K562 (cell line): ENCODE results near the gene RPEL1. TPM values are rescaled to one million over a fixed set of nuclear protein-coding genes. Genes with fewer than 3 reads are reported as not detected.
A peak's percentile ranks its signal among the peaks of the same experiment; 100 is the strongest.

ENCODE experiments used
- ARID1B ChIP-seq: fragments of 450-650 bp; IDR thresholded peaks from 2 replicates; pipeline ENCODE4 v1.6.1; 2016; ENCODE audit warnings: antibody characterized with exemption, mild to moderate bottlenecking, inconsistent platforms
- CXXC5 ChIP-seq: fragments of 250-450 bp; sonication (Bioruptor Pico); IDR thresholded peaks from 2 replicates; pipeline ENCODE4 v1.8.0; 2022; ENCODE audit warnings: inconsistent platforms, mild to moderate bottlenecking, moderate library complexity
- ETV5 ChIP-seq: sonication (generic); formaldehyde crosslinking; IDR thresholded peaks from 2 replicates; pipeline ENCODE4 v1.4.0; 2020; ENCODE audit warnings: low read depth, mild to moderate bottlenecking, missing genetic modification reagents
- FOXA3 ChIP-seq, 2 experiments: fragments of 450-650 bp in 1 of 2; sonication (generic) in 1 of 2; formaldehyde crosslinking; IDR thresholded peaks in 1 of 2; conservative IDR thresholded peaks in 1 of 2; 2 replicates each; pipeline versions ENCODE4 v1.4.0 to v1.8.0; 2020 to 2022; ENCODE audit warnings: mild to moderate bottlenecking in 2 of 2, missing genetic modification reagents in 1 of 2
- FOXK1 ChIP-seq: sonication (generic); formaldehyde crosslinking; IDR thresholded peaks from 2 replicates; pipeline ENCODE4 v1.8.0; 2022; ENCODE audit warnings: missing genetic modification reagents, mild to moderate bottlenecking, borderline replicate concordance
- FOXK2 ChIP-seq, 2 experiments: fragments of 450-650 bp; IDR thresholded peaks in 1 of 2; conservative IDR thresholded peaks in 1 of 2; 2 replicates each; pipeline ENCODE4 v1.6.1; 2016; ENCODE audit warnings: low read depth in 2 of 2, mild to moderate bottlenecking in 1 of 2
- HDAC1 ChIP-seq, 2 experiments: fragments of 450-650 bp; IDR thresholded peaks; 2 replicates each; pipeline ENCODE4 v1.6.1; 2016 to 2017; ENCODE audit warnings: inconsistent platforms in 1 of 2, mild to moderate bottlenecking in 1 of 2, moderate library complexity in 1 of 2
- MAX ChIP-seq: sonication (generic); formaldehyde crosslinking; IDR thresholded peaks from 2 replicates; pipeline ENCODE4 v1.9.0; 2022; ENCODE audit warnings: mild to moderate bottlenecking, missing genetic modification reagents
- MCM7 ChIP-seq, 2 experiments: fragments of 450-650 bp; IDR thresholded peaks; 2 replicates each; pipeline ENCODE4 v1.6.1; 2016 to 2018
- MEIS2 ChIP-seq: fragments of 450-650 bp; IDR thresholded peaks from 2 replicates; pipeline ENCODE4 v1.6.1; 2014; ENCODE audit warnings: mild to moderate bottlenecking; ENCODE audit not compliant: partially characterized antibody
- NR2C1 ChIP-seq, 2 experiments: fragments of 450-650 bp; IDR thresholded peaks; 2 replicates each; pipeline ENCODE4 v1.6.1; 2017; ENCODE audit warnings: mild to moderate bottlenecking in 2 of 2, antibody characterized with exemption in 1 of 2, inconsistent platforms in 1 of 2, missing compliant biosample characterization in 1 of 2, missing genetic modification characterization in 1 of 2
- NR2C2 ChIP-seq, 2 experiments: fragments of 200-800 bp in 1 of 2; sonication (Bioruptor generic) in 1 of 2; sonication (generic) in 1 of 2; formaldehyde crosslinking in 1 of 2; IDR thresholded peaks; 2 replicates each; pipeline versions ENCODE4 v1.6.1 to v1.8.0; 2016 to 2022; ENCODE audit warnings: mild to moderate bottlenecking in 1 of 2, missing compliant biosample characterization in 1 of 2, missing genetic modification characterization in 1 of 2, missing genetic modification reagents in 1 of 2
- RB1 ChIP-seq: fragments of 450-650 bp; IDR thresholded peaks from 2 replicates; pipeline ENCODE4 v1.6.1; 2017; ENCODE audit warnings: low read depth, mild to moderate bottlenecking
- SAP30 ChIP-seq: fragments of 200-600 bp; sonication (generic); IDR thresholded peaks from 2 replicates; pipeline ENCODE4 v1.6.1; 2012; ENCODE audit warnings: borderline replicate concordance, low read depth, mild to moderate bottlenecking, moderate library complexity, low read length, control low read depth, inconsistent platforms; ENCODE audit not compliant: insufficient read depth, poor library complexity, severe bottlenecking
- SMARCC2 ChIP-seq: fragments of 450-650 bp; IDR thresholded peaks from 2 replicates; pipeline ENCODE4 v1.6.1; 2017; ENCODE audit warnings: antibody characterized with exemption, moderate library complexity, mild to moderate bottlenecking, low read depth
- SREBF1 ChIP-seq: fragments of 150-350 bp; IDR thresholded peaks from 2 replicates; pipeline ENCODE4 v1.6.1; 2014; ENCODE audit warnings: antibody characterized with exemption, low read depth, low read length, borderline replicate concordance
- TEAD4 ChIP-seq, 2 experiments: sonication (generic) in 1 of 2; formaldehyde crosslinking in 1 of 2; IDR thresholded peaks; 2 replicates each; pipeline versions ENCODE4 v1.6.1 to v1.8.0; 2012 to 2022; ENCODE audit warnings: borderline replicate concordance in 1 of 2, inconsistent platforms in 1 of 2, low read length in 1 of 2, mild to moderate bottlenecking in 1 of 2, missing genetic modification reagents in 1 of 2
- TRIM25 ChIP-seq: fragments of 450-650 bp; IDR thresholded peaks from 2 replicates; pipeline ENCODE4 v1.7.0; 2016; ENCODE audit warnings: borderline replicate concordance
- ZBTB34 ChIP-seq: fragments of 250-450 bp; sonication (Bioruptor Pico); IDR thresholded peaks from 2 replicates; pipeline ENCODE4 v1.8.0; 2021; ENCODE audit warnings: mild to moderate bottlenecking, moderate library complexity
- ZBTB8A ChIP-seq: fragments of 450-650 bp; IDR thresholded peaks from 2 replicates; pipeline ENCODE4 v1.6.1; 2018; ENCODE audit warnings: mild to moderate bottlenecking, moderate library complexity; ENCODE audit not compliant: partially characterized antibody
- ZNF511 ChIP-seq: sonication (generic); formaldehyde crosslinking; IDR thresholded peaks from 2 replicates; pipeline ENCODE4 v1.8.0; 2022; ENCODE audit warnings: mild to moderate bottlenecking, missing genetic modification reagents
- ZNF584 ChIP-seq: fragments of 200-800 bp; sonication (Bioruptor generic); IDR thresholded peaks from 2 replicates; pipeline ENCODE4 v1.6.1; 2016; ENCODE audit warnings: low read depth, mild to moderate bottlenecking, missing genetic modification characterization, missing compliant biosample characterization
- polyA plus RNA-seq, 8 experiments: library from polyadenylated mRNA; depleted of rRNA in 4 of 8; stranded (reverse) in 5 of 8; unstranded in 3 of 8; fragments of >200 nt; fragmentation: Nextera tagmentation in 2 of 8; fragmentation: Illumina TruSeq in 1 of 8; extraction: Ambion mirVana in 2 of 8; extraction: Trizol in 1 of 8; gene quantifications; 2 replicates each; pipeline versions ENCODE4 v1.2.1 to v1.2.3, GENCODE V29; 2011 to 2014; ENCODE audit warnings: inconsistent platforms in 1 of 8, missing spikeins in 1 of 8
- total RNA-seq, 7 experiments: library from RNA; depleted of rRNA in 6 of 7; stranded (reverse); fragments of >200 nt in 6 of 7; fragmentation: Illumina TruSeq in 2 of 7; extraction: Trizol in 2 of 7; gene quantifications; 2 replicates each; pipeline versions ENCODE4 v1.2.1 to v1.2.3, GENCODE V29; 2011 to 2021; ENCODE audit warnings: low replicate concordance in 1 of 7

The RPEL1 gene
- total and polyA plus RNA-seq, 9 of the 15 experiments (the other 6 are each of a cell fraction or from before 2014, with no cell fraction given): 0.04 to 0.15 (median 0.07) TPM; not detected in 4

GRCh38 chr10:103197174-103197573 is 48.5 kb upstream of the RPEL1 start (continued):
- TF ChIP-seq ZNF584 (peak; percentile 88), FOXA3 (CRISPR knock-in tag; conservative IDR thresholded peaks at IDR 0.05 in 1 of 2, IDR thresholded peaks at IDR 0.05 in 1 of 2) (no peak), FOXK2 (conservative IDR thresholded peaks at IDR 0.05 in 1 of 2, IDR thresholded peaks at IDR 0.05 in 1 of 2; ENCODE audit: low read depth in 2 of 2) (peak in 1 of 2 experiments; percentile 49; a peak in 1 of 4 replicates), FOXK1 (CRISPR knock-in tag) (no peak), MCM7 (IDR thresholded peaks at IDR 0.05) (no peak), ARID1B (peak; percentile 92), ZNF511 (CRISPR knock-in tag) (no peak), TEAD4 (IDR thresholded peaks at IDR 0.05; ENCODE audit: low read length) (peak; percentile 71; the same call in 1 of the 2 replicates), TEAD4 (CRISPR knock-in tag; IDR thresholded peaks at IDR 0.05; ENCODE audit: borderline replicate concordance) (no peak), NR2C1 (IDR thresholded peaks at IDR 0.05) (no peak), NR2C1 (tag; IDR thresholded peaks at IDR 0.05) (peak; percentile 54), NR2C2 (CRISPR knock-in tag; IDR thresholded peaks at IDR 0.05) (no peak), NR2C2 (tag; IDR thresholded peaks at IDR 0.05) (peak; percentile 65; the same call in 1 of the 2 replicates), ETV5 (CRISPR knock-in tag) (0 out of 2 replicates have a peak, but pooled peaks have one; percentile 36), ZBTB34 (CRISPR knock-in tag) (no peak), CXXC5 (CRISPR knock-in tag) (peak; percentile 86), RB1 (no peak), TRIM25 (no peak), HDAC1 (IDR thresholded peaks at IDR 0.05) (peak in 1 of 2 experiments; percentile 70; a peak in 1 of 4 replicates), SMARCC2 (peak; percentile 74), SAP30 (no peak), ZBTB8A (no peak), MAX (CRISPR knock-in tag) (no peak), SREBF1 (no peak), MEIS2 (peak; percentile 37)
